RWPE1 (cell line): ENCODE results near the gene RFC5.

Experiments used
- CTCF ChIA-PET: fragments of 350-600 bp; sonication (Branson Sonifier 250); formaldehyde crosslinking; extraction: SDS; loops from one replicate; lab custom pipeline; 2021; lab: Yijun Ruan, JAX
- POLR2A ChIA-PET: fragments of 400-600 bp; formaldehyde crosslinking; extraction: SDS; loops from one replicate; lab custom pipeline; 2020; ENCODE audit warnings: antibody characterized with exemption; ENCODE audit not compliant: low non-redundant PET; lab: Yijun Ruan, JAX
- DNase-seq: peaks from one replicate; pipeline ENCODE4 v3.0.0; 2012; ENCODE audit warnings: low spot score
- H3K27ac ChIP-seq: fragments of 450-650 bp; 2 replicates; pipeline ENCODE4 v1.5.1; 2017
- TF ChIP-seq, protein P1 (sequence below): fragments of 450-650 bp; conservative IDR thresholded peaks from 2 replicates; pipeline ENCODE4 v1.5.1; 2017; ENCODE audit warnings: low read depth, mild to moderate bottlenecking

The RFC5 gene

DNA sequence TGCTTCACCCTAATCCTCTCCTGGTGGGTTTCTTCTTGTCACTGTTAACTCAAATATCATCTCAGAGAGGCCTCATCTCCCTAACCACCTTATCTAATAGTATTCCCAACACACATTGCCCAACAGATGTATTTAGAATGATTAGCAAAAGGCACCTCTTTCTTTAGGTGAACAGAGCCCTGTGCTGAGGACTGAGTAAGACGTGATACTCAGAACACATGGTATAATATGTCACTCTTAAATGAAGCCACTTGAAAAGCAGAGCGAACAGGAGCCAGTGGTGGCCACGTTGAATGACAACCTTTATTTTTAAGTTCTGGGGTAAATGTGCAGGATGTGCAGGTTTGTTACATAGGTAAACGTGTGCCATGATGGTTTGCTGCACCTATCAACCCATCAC is 46.2 kb upstream of the RFC5 start:
- POLR2A ChIA-PET: interaction anchor here (0.6 kb wide), 1 partner anchor 17 kb away, joined by 6 read pairs; no protein-coding TSS in a partner anchor
- CTCF ChIA-PET: no interaction called here
- DNase-seq: no peak
- TF ChIP-seq, protein P1, sequence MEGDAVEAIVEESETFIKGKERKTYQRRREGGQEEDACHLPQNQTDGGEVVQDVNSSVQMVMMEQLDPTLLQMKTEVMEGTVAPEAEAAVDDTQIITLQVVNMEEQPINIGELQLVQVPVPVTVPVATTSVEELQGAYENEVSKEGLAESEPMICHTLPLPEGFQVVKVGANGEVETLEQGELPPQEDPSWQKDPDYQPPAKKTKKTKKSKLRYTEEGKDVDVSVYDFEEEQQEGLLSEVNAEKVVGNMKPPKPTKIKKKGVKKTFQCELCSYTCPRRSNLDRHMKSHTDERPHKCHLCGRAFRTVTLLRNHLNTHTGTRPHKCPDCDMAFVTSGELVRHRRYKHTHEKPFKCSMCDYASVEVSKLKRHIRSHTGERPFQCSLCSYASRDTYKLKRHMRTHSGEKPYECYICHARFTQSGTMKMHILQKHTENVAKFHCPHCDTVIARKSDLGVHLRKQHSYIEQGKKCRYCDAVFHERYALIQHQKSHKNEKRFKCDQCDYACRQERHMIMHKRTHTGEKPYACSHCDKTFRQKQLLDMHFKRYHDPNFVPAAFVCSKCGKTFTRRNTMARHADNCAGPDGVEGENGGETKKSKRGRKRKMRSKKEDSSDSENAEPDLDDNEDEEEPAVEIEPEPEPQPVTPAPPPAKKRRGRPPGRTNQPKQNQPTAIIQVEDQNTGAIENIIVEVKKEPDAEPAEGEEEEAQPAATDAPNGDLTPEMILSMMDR: no peak
- H3K27ac ChIP-seq: no peak overlapping the region

GRCh38 chr12:117972301-117972700 is 44.2 kb upstream of the RFC5 start:
- POLR2A ChIA-PET: no interaction called here
- DNase-seq: no peak
- TF ChIP-seq, protein P1: no peak
- CTCF ChIA-PET: interaction anchor here (0.6 kb wide), 1 partner anchor 9 kb away, joined by 3 read pairs; no protein-coding TSS in a partner anchor
- H3K27ac ChIP-seq: no peak overlapping the region

GRCh38 chr12:117975006-117975405 is 41.5 kb upstream of the RFC5 start:
- POLR2A ChIA-PET: interaction anchor here (0.6 kb wide), 1 partner anchor 17 kb away, joined by 11 read pairs; no protein-coding TSS in a partner anchor
- CTCF ChIA-PET: no interaction called here
- TF ChIP-seq, protein P1: no peak
- DNase-seq: no peak
- no peak overlapping the region for H3K27ac ChIP-seq

DNA sequence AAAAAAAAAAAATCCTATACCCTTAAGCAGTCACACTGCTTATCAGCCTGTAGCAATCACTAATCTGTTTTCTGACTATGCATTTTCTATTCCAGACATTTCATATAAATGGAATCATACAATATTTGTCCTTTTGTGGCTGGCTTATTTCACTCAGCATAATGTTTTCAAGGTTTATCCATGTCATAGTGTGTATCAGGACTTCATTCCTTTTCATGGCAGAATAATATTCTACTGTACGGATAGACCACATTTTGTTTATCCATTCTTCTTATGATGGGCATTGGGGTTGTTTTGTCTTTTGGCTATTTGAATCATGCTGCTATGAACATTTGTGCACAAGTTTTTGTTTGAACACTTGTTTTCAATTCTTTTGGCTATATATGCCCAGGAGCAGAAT is 39.1 kb upstream of the RFC5 start:
- no peak for DNase-seq
- no peak overlapping the region for H3K27ac ChIP-seq
- ChIA-PET CTCF (no interaction called here), POLR2A (no interaction called here)
- TF ChIP-seq, protein P1: no peak

- TF ChIP-seq, protein P1: no peak
- POLR2A ChIA-PET: no interaction called here
- no peak overlapping the region for H3K27ac ChIP-seq
- CTCF ChIA-PET: interaction anchor here (0.8 kb wide), 1 partner anchor 8 kb away, joined by 3 read pairs; no protein-coding TSS in a partner anchor
- DNase-seq: no peak
These were observed 35.9 kb upstream of the RFC5 start for GRCh38 chr12:117980616-117981015.

DNA sequence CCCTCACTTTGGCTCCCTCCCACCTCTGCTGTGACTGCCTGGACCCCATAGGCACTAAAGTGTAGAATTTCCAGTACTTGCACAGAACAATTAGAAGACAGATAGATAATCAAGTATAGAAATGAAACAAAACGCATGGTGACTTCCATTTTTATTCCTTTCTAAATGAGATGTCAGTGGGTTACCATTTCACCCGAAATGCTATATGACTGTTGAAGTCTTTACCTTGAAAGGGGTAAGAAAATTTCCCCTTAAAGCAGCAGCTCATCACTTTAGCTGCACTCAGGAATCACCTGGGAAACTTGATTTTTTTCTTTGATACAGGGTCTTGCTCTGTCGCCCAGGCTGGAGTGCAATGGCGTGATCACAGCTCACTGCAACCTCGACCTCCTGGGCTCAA is 35.2 kb upstream of the RFC5 start:
- no peak for DNase-seq
- TF ChIP-seq, protein P1: no peak
- ChIA-PET POLR2A (no interaction called here), CTCF (interaction anchor here (0.8 kb wide), 1 partner anchor 9 kb away, joined by 3 read pairs; no protein-coding TSS in a partner anchor)
- no peak overlapping the region for H3K27ac ChIP-seq
